GDM1 (cell line): ENCODE data around the gene EIF6.

Experiments used
- DNase-seq: peaks from one replicate; lab custom pipeline; 2025; lab: John Stamatoyannopoulos, UW

EIF6 gene

DNA sequence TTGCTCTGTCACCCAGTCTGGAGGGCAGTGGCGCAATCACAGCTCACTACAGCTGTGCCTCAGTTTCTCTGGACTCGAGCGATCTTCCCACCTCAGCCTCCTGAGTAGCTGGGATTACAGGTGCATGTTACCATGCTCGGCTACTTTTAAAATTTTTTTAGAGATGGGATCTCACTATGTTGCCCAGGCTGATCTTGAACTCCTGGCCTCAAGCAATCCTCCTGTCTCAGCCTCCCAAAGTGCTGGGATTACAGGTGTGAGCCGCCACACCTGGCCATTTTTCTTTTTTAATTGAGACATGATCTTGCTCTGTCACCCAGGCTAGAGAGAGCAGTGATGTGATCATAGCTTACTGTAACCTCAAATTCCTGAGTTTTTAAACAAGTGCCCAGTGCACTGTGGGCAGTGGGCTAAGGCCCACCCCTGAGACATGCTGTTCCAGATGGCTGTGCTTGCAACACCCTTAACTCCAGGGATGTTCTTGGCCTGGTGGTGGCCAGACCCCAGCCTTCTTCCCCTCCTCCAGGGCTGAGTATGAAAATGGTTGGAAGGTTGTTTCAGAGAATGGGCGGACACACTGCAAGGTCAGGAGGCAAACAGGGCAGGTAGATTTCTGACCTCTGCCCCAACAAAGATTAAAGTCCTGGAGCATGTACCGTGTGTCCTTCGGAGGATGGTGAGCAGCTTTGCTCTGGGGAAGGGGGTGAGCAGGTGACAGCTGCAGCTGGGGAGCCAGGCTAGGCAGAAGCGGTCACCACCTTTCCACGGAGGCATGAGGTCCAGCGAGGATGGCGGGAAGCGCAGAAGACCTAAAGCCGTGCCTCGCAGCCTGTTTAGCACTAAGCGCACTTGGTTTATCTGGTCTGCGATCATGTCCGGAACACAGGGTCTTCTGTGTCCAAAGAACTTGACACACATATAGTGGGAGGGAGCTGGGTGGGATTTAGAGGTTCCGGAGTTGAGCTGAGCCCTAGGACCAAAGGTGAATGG lies 9.0 kb upstream of the EIF6 start:
- DNase-seq = no peak

DNA sequence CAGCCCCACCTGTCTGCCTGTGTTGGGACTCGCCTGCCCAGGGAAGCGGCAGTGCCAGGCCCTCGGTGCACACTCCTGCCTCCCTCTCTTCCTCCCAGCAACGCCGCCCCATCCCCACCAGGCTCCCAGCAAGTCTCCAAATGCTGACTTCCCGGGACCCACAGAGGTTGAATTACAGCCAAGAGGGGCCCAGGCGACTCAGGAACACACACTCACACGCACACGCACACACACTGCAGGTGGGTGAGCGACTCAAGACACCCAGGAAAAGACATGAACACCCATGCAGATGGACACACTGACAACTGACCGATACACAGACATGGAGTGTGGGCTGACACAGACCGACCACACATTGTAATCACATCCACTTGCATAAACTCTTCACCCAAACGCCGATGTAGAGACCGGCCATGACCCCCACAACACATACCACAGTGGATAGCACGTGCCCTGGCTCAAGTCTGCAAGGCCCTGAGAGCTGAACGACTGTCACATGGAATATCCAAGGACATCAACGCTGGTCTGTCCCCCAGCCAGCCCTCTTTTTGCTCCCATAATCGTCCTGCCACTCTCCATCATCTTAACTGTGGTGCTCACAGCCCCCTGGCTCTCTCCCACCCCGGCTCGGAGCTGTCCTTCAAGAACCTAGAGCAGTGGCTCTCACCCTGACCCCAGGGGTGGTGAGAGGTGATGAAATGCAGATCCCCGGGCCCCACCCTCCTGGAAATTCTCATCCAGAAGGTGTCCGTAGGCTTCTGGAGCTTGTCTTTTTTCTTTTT lies 8.1 kb upstream of the EIF6 start:
- DNase-seq = no peak

DNA sequence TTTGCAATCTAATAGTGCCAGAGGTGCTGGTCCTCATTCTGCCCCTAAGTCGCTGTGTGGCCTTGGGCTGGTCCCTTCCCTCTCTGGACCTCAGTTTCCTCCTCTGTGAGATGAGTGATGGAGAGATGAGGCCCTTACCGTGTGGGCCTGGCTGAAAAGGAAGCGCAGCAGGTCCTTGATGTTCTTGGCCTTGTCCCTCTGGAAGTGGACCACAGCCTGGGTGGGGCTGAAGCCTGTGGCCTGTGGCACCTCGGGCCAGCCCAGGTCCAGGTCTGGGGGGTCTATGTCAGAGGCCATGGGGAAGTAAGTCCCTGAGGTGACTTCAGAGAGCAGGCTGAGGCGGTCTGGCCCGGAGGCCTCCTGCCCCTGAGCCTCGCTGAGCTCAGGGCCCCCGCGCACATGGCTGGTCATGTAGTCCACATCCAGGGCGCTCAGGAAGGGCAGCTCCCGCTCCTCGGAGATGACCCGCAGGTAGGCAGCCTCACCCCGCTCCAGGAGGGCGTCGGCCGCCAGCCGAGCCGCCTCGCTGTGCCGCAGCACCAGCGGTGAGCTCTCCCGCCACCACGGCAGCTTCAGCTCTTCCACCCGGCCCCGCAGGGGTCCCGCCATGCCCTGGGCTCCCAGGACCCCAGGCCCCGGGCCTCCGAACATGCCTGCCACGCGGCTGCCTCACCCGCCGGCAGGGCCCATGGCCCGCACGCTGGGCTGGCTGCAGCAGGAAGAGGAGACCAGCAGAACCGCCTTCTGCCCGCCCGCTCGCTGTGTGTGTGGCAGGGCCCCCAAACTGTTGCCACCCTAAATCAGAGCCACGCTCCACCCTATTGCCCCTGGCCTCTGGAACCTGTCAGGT lies 7.3 kb upstream of the EIF6 start, which contains the start of gene FAM83C:
TSS of gene FAM83C (minus strand) at position 772 of the 850 bp plus-strand sequence. CDS start at position 651, 121 bp downstream.
- no peak for DNase-seq

DNA sequence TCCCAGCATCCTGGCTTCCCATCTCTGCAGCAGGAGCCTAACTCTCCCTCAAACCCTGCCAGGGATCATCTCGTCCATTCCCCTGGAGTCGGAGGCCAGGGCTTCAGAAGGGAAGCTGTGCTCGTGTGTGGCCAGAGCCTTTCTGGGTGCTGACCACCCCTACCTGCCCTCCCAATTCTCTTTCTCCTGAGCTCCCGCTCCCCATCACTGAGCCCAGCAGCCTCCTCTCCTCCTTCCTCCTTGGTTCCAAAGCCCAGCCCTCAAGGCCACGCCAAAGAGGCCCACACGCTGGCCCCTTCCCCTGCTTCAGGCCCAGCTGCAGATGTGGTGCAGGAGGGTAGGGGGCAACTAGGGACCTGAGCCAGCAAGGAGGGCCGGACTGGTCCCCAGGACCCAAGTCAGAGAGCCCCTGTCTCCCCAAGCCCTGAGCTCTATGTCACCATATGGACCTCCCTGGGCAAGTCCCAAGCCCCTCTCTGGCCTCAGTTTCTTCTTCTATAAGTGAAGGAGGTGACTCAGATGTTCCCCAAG lies 6.4 kb upstream of the EIF6 start:
- no peak for DNase-seq

DNA sequence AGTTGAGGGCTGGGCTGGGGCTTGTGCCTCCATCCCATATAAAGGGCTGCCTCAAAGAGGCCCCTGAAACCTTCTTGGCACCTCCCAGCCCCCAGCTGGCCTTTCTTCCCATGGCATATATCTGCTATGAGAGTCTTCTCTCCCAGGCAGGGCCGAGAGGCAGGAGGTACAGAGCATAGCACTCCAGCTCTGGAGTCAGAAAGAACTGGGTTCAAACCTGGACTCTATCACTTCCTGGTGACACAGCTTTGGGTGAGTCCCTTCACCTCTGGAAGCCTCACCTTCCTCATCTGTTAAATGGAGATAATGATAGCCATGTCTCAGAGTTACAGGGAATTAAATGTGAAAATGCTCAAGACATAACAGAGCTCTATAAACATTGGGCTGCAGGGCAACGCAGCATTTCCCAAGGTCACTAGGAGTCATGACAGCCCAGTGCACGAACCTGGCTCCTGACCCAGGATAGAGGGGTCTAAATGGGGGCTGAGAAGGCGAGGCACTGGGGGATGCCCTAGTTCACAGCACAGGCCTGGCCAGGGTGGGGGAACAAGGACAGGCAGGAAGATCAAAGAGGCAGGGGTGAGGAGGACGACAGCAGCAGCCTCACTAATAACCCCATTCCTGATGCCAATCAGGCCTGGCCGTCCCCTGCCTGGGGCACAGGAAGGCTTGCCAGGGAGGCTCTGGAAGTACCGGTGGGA lies 5.8 kb upstream of the EIF6 start:
- no peak for DNase-seq

DNA sequence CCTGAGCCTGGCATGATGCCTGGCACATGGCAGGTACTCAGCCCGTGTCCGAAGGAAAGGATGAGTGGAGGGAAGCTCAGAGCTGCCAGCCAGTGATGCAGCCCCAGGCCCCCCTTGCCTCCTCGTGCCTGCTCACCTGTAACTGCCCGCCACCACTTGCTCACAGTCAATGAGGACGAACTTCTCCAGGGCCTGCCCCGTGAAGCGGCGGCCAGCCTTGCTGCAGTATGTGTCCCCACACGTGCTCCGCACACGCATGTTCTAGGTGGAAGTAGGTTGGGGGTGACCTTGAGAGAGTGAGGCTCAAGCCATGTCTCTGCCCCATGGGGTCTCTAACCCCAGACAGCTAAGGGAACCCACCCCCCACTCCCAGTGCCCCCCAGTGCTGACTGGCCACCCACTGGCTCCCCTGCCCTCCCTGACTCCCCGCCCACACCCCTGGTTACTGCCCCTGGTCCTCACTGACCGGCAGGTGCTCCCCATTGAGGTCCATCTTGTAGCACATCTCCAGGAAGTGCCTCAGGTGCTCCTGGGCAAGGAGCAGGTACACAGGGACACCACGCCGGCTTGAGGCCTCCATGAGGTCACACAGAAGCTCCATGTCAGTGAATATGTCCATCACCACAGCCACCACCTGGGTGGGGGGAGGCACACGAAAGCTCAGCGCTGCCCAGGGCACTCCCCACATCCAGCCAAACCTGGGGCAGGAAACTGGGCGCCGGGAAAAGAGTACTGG lies 3.9 kb upstream of the EIF6 start:
- no peak for DNase-seq

DNA sequence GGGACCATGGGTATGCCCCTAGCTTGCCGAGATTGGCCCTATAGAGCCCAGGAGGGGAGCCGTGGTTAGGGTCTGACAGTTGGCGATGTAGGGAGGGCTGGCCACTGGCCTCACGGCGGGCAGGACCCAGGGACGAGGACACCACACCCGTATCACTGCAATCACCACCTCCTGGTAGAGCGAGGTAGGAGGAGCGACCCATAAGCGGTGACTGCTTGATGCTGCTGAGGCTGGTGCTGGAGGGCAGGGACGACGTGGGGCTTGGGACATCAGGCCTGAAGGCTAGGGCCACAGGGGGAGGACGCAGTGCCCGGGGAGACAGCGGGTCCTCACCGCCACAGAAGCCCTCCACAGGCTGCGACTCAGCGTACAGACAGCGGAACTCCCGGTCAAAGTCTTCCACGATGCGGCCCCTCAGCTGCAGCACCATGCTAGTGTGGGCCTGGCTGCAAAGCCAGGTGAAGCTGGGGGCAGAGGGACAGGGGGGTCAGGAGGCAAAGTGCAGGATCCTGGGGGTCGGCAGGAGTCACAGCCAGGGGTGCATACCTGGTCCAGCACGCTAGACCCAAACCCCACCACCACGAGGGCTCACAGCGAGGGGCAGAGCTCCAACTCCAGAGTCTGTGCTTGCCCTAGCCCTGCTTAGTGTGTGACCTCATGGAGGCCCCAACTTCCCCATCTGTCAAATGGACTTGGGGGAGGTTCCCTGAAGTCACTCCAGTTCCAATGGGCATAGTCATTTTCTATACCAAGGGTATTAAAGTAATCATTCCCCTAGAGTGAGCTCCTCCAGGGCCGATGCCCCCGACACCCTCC lies 3.1 kb upstream of the EIF6 start:
- no peak for DNase-seq

DNA sequence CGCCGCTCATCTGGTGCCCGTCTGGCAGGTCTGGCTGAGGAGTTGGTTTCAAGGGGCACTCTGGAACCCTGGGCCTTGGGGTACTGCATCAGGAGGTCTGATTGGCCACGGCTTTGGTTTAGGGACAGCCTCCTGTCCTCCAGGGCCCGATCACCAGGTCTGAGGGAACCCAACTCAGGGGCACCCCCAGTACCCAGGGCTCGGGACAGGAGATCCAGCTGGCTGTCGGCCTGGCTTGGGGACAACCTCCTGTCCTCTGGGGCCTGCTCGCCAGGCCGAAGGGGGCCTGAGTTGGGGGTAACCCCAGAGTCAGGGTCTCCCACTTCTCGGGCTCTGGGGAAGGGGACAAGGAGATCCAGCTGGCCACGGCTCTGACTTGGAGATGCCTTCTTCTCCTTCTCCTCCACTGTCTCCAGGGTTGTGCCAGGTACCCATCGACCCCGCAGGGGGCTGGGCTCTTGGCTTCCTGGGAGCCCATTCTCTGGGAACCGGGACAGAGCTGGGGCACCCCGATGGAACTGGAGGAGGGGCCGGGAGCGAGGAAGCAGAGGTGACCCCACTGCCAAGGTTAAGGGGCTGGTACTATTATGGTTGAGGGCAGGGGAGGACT lies 2.4 kb upstream of the EIF6 start:
- no peak for DNase-seq

DNA sequence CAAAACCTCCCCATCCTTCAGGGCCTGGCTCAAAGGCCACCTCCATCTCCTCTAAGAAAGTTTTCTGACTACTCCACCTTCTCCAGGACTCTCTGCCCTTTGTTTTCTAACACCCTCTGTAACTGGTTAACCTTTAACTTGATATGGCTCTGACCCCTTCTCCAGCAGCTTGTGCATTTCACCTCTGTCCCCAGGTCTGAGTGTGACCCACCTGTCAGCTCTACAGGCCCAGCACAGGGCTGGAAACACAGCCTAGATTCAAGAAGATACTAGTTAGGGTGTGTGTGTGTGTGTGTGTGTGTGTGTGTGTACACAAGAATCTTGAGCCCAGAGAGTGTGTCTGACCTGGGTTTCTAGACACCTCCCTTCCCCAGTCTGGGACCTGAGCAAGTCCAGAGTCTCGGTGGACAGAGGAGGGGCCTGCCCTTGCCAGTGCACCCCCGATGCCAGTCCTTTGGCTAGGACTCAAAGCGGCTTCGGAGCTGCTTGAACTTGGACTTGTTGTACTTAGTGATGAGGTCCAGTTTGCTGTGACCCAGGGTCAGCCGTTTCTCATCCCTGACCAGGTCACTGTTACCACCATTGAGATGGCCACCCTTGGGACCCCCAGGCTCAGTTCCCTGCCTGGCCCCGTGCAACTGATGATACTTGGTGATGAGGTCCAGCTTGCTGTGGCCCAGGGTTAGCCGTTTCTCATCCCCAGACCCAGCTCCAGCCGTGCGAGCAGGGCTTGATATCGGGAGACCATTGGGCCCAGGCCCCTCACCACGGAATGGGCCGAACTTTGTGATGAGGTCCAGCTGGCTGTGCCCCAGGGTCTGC lies 1.7 kb upstream of the EIF6 start:
- DNase-seq = no peak

DNA sequence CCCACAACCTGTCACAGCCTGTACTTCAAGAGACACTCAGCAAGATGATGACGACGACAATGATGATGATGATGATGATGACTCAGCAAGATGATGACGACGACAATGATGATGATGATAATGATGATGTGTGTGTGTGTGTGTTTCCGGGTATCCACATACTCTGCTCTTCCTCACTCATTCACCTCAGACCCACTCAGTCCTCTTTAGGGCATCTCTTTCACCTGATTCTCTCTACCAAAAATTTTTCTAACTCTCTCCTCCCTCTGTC lies 1.2 kb upstream of the EIF6 start:
- DNase-seq = no peak

DNA sequence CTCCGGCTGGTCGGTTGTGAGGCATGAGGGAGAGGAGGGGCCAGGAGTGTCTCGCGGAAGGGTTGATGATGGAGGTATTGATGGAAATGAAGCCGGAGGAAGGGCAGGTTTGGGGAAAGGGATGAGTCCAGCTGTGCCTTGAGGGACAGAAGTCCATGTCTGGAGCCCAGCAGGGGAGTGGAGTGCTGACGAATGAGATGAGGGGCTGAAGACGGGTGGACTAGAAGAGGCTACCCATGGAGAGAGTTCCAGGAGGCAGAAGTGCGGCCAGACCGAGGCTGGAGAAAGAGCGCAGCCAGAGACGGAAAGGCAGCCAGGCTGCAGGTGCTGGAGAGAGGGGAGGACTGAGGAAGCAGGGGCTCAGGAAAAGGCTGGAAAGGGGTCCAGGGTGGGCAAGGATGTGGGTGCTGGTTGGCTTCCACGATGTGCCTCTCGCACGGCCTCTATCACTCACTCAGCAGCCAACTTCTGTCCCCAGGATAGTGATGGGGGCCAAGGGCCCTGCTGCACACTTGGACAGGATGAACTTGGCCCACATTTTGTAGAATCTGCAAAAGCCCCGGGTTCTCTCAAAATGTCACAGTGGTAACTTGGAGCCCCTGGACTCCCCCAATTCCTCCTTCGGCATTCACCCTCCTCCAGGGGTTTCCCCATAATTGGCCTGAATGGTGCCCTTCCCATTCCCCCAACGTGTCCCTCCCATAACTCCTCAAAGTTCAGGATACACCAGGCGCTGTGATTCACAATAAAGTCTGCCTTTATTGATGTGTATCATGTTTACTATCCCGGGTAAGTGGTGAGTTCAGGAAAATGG lies 627 bp upstream of the EIF6 start:
- DNase-seq = no peak

DNA sequence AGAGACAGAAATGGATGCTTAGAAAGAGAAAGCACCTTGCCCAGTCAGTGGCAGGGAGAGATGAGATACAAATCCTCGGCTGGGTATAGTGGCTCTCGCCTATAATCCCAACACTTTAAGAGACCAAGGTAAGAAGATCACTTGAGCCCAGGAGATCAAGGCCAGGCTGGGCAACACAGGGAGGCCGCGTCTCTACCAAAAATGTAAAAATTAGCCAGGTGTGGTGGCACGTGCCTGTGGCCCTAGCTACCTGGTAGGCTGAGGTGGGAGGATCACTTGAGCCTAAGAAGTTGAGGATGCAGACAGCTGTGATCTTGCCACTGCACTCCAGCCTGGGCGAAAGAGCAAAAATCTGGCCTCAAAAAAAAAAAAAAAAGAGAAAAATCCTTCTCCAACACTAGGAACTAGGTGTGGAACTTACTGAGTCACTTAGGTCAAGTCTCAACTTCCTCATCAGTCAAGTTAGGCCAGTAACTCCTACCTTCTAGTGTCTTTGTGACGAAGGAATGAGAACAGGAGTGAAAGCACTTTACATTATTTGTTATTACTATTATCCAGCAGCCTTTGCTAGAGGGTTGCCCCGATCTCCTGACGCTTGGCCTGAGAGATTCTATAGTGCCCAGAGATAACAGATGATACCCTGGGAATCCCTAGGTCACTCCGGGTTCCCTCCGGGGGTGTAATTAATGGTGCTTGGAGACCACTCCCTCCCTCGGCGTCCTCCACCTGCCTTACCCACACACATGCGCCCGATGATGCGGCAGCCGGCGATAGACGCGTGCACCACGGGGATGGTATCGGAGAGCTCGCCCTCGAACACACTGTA lies 918 bp downstream of the EIF6 start:
- DNase-seq = no peak

DNA sequence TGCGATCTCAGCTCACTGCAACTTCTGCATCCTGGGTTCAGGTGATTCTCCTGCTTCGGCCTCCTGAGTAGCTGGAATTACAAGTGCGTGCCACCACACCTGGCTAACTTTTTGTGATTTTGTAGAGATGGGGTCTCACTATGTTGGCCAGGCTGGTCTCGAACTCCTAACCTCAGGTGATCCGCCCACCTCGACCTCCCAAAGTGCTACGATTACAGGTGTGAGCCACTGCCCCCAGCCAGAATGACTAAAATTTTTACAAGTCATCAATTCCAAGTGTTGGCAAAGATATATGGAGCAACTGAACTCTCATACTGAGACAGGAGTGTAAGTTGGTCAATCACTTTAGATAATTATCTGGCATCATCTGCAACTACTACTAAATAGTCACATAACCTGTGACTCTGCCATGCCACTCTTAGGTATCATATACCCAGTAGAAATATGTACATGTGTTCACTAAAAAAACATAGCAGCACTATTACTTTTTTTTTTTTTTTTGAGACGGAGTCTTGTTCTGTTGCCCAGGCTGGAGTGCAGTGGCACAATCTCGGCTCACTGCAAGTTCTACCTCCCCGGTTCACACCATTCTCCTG lies 3.0 kb downstream of the EIF6 start:
- no peak for DNase-seq

DNA sequence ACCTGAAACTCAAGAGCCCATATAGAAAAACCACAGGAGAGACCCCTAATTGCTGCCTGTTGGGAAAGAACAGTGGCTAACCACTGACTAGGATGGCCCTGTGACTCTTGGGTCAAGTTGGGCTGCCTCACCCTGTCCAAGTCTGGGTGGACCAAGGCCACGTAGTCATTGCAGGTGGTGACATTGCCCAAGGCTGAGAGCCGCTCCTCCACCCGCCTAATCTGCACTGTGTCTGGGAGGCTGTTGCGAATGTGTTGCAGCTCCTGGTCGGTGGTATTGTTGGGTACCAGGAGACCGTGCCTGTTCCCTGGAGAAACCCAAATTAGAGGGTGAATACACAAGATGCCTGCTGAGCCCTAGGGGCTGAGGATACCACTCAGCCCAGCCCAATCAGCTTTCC lies 4.0 kb downstream of the EIF6 start:
- no peak for DNase-seq

DNA sequence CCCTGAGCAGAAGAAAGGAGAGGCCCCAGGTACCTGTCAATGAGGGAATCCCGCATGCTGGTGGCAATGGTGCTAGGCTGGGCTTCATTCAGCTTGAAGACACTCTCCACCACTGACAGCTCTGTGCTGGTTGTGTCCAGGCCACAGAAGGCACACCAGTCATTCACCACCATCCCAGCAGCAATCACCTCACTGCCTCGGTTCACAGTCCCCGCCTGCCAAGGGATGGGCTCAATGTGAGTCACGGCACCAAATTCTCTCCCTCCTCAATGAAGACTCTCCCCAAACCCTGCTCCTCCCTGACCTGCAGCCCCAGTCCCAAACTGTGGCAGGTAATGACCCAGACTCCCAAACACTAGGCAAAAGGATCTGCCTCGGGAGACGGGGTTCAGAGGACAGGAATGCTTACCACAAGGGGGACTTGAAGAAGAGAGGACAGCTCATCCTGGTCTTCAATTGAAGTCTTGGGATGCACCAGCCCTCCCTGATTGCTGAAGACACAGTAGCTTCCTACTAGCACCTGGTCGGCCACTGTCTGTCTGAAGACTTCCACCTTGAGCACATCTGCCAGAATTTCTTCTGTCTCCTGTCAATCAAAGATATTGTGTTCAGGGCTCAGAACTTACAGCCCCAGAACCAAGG lies 4.9 kb downstream of the EIF6 start:
- DNase-seq = no peak

DNA sequence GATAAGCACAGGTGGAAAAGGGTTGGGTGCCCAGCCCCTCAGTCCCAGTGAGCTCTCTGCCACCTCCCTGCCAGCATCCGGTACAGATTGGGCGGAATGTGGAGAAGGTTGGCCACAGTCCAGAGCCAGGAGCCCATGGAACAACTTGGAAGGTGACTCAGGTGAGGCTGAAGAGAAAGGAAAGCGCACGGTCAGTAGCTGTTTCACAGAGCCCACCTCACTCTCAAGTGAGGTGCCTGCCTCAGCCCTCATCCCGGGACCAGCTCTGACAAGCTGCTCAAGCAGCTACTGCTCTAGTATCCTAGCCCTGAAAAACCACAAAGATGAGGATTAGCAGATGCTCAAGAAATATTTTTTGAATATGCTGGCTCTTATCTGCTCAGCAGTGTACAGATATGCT lies 5.5 kb downstream of the EIF6 start:
- DNase-seq = no peak
